Measurements from ENCODE around the gene IL1A.

The IL1A gene

DNA sequence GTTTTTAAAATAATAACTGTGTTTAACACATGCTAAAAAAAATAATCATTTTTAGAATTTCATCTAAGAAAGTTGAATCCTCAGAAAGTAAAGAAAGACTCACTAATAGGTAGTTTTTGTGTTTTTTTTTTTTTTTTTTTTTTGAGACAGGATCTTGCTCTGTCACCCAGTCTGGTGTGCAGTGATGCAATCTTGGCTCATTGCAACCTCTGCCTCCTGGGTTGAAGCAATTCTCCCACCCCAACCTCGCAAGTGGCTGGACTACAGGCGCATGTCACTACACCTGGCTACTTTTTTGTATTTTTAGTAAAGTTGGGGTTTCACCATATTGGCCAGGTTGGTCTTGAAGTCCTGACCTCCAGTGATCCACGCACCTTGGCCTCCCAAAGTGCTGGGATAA, 27.0 kb downstream of the IL1A start:
- DNase-seq = no peak

DNA sequence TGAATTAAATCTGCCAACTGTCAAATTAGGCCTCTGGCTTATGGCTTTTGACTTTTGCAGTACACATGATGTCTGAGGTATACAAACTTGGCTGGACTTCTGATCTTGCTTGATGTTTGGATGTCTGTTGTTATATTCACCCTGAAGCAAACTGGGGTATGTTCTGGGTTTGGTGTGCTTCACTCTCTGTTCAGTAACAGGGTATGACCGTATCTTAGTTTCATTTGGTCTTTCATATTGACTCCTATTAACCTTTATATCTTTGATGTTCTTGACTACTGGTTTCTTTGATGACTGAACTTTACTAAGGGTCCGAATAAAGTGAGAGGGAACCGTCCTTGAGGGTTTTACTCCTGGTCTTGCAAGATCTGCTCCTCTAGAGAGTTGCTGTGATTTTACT, 28.1 kb downstream of the IL1A start:
- DNase-seq = no peak

DNA sequence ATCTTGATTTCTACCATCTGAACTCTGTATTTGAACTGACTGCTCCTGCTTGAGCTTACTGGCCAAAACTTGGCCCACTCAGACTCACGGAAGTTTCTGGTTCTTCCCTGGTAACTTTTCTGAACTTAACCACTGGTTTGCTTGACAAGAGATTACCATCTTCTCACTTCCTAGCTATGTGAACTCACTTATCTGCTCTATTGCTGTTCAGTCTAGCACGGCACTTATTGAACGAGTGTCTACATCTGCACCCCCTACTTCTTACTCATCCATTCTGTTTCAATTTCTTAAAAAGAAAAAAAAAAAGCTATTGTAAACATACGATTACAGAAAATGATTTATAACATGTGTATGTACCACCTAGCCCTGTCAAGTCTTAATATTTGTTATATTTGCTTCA, 28.8 kb downstream of the IL1A start:
- no peak for DNase-seq

DNA sequence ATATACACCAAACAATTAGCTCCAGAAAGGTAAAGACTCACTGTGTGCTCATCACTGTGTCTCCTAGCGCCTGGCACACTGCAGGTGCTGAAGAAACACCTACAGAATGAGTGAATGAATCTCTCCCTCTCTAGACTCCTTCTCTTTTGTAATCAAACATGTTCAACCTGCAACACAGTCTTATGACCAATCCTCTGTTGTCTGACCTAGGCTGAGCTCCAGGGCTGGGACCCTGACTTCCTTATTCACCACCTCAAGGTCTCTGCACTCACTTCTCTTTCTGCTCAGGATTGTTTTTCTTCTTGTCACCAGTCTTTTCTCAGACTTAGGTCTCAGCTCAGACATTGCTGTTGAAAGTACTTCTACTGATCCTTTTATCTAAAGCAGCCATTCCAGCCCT, 29.7 kb downstream of the IL1A start:
- DNase-seq = no peak

DNA sequence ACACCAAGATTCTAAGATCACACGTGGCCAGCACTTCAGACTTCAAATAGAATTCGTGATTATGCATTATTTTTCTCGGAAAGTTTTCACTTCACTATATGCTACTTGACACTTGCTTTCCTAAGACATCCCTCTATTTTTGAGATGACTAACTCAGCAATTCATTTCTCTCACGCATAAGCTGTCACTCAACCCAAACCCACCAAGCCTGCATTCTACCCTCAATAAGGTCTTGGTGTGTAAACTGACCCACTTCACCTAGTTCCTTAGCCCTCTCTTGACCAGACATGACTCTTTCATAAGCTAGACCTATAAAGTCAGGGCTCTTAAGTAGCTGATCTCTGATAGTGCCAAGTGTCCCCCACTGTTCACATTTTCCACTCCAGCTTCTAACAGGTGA, 31.6 kb downstream of the IL1A start:
- no peak for DNase-seq

DNA sequence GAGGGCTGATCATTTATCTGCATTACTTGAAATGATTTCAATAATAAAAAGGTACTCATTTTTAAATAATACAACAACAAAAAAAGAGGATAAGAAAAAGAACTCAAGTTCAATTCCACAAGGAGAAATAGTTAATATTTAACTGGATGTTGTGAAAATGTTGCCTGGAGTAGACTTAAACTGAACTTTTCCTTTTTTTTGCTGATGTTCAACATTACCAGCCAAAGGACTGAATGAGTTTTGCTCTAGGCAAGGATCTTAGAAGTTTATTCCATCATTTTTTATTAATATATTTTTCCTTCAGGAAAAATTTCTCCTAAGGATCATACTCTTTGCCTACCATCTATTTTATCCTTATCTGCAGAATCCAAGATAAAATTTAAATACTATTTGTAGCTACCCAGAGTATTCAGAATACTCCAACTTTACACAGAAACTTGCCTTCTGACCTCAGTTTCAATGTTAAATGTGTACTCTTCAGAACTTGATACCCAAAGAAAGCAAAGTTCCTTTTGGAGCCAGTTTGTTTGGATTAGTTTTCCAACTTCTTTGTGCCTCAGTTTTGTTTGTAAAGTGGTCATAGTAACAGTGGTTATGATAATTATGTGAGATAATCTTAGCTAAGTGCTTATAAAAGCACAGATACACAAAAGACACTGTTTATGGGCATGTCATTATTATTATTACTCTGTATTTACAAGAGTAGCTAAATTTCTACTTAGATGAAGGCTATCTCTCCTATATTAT, 32.7 kb downstream of the IL1A start:
- no peak for DNase-seq

DNA sequence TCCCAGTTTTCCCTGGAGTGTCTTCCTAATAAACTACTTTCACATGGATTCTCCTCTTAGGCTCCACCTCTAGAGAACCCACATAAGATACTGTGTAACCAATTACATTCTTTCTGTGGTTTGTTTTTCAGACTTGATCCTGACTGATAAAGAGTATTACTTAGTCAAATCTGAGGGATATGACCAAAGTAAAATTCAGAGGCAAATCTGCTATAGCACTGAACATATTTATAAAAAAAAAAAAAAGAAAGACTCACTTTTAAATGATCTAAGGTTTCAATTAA, 33.8 kb downstream of the IL1A start:
- DNase-seq = no peak

DNA sequence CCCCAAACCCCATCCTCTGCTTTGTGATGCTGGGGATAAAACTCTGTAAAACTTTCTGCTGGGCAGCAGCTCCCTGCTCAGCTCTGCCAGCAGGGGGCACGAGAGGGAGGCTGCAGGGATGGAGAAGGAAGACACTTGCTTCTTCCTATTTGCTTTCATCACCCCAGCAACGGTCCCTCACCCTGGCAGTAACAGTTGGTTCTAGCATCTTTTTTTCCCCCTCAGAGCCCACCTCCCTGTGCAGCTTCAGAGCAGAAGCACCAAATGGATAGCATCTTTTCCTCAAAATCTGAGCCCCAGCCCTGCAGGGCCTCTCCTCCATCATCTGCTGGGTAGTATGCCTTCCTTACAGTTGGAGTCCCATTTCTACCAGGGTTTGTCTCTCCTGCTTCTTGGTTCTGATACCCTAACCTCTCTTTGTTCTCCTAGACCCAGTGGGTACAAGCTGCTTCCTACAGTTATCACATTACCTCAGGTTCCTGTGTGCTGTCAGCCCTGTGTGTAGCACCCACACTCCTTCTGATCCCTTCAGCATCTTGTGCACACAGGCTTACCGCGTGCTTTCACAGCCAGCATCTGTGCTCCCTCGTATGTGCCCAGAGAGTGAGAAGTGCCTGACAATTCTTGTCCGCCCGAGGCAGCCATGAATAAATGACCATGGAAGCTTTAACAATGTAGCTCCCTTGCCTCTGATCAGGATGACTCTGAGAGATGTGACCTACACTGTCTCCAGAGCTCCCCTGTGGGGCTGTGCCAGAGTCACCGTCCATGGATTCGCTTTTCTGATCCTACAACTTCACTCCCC, 34.3 kb downstream of the IL1A start:
- no peak for DNase-seq

DNA sequence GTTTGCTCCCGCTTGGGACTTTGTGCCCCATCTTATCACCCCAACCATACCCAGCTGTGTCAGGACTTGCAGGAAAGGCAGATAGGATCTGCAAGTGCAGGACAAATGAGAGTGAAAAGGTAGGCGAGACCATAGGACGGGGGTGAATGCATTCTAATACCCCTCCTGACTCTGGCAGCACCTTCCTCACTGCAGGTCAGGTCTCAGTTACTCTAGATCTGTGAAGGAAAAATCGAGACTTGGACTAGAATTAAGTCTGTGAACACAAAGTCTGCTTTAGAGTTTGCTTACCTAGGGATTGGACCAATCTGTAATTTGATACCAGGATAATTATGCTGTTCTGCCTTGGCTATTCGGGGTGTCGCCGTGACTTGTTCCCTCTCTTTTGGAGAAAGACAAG, 43.8 kb downstream of the IL1A start:
- DNase-seq = no peak

DNA sequence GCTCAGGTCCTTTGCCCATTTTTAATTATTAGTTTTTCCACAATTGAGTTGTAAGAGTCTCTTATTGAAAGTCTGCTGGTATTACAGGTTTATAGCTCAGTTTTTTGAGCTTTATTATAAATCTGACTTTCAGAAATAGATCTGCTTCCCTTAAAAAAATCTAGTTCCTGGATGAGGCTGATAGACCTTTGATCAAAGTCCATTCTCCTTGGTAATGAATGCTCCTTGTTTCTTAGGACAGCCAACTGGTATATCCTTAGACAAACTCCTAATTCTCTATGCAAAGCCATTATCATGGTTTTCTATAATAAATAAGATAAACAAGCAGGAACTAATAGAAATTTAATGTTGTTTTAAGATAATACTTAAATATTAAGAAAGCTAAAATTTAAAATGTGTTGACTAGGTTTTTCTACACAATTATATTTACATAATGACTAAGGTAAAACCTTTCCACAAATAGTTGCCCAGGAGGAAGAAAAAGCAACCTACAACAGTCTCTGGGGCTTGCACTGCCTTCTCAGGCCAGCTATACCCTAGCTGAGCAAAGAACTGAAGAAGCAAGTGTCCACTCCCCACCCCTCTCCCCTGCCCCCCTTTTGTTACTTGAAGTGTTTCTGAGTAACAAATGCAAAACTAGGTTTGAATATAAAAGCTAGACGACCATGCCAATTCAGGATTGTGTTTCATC, 46.6 kb downstream of the IL1A start:
- DNase-seq = no peak

DNA sequence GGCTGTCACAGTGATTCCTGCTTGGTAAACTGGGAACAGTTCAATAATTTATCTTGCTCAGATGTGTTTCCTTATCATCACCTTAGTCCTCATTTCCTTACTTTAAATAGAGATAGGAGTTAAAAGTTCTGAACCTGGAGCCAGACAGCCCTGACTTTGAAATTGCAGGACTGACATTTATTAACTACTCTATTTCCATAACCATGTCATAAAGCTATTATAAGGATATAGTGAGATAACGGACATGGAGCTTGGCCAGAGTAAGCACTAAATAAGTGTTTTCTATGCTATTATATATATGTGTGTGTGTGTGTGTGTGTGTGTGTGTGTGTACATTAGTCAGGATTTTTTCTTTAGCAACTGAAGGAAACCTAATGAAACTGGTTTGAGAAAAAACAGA, 50.4 kb downstream of the IL1A start:
- DNase-seq = no peak

DNA sequence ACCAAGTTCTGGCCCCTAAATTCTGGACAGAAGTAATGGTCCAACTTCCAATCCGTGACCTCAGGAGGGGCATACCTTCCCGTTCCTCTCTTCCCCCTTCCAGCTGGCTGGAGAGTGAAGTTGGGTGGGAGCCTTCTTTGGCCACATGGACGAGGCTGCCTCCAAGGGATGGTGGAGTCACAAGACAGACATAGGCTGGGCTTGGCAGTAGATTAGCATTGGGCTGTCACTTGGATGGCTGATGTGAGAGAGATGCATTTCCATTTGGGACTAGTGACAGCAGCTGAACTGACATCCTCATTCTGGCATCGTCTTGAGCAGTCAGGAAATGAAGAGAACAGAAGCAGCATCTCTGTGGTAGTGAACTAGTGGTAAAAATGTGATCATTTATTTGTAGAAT, 50.8 kb downstream of the IL1A start:
- no peak for DNase-seq

DNA sequence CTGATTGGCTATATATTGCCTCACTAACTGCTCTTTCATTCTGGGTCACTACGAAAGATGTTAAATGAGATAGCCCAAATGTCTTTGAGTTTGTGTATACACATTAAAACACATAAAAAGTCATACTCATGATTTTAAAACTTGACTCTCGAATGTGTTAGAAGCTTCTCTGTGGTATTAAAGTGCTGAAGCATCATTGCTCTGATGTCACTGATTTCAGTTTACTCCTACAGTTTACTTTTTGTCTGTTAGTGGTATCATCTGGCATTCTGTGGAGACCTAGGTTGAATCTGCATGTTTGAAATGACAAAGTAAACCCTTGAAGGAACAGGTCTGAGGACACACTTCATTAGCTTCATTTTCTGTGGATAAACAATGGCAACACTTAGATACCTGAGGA, 52.8 kb downstream of the IL1A start:
- DNase-seq = no peak

DNA sequence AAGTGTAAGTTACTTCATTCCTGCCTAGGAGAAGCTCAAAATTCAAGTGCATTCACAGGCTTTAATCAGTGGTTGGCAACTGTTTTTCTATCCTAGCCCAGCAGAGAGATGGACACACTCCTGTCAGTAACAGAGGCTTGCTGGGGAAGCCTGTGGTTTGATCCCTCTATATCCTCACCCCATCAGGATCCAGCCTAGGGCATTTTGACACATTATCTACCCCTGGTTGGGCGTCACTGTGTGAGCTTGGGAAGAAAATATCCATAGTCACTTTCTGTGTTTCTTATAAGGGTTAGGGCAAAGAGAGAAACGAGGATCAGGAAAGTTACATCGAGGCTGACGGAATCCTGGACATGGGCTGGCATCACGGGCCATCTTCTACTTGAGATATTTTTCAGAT, 53.5 kb downstream of the IL1A start:
- no peak for DNase-seq

DNA sequence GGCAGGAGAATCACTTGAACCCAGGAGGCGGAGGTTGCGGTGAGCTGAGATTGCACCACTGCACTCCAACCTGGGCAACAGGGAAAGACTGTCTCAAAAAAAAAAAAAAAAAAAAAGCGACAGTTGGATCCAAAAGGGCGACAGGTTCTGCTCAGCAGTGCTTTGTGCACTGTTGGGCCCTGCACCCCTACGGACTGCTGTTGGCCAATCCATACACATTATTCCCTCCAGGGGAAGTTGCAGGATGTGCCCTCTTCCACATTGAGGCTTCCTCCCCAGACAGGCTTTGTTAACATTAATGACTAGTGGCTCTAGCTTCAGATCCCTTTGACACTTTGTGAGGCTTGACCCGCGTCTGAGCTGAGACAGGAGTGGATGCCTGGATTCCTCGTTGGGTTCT, 54.1 kb downstream of the IL1A start:
- no peak for DNase-seq

DNA sequence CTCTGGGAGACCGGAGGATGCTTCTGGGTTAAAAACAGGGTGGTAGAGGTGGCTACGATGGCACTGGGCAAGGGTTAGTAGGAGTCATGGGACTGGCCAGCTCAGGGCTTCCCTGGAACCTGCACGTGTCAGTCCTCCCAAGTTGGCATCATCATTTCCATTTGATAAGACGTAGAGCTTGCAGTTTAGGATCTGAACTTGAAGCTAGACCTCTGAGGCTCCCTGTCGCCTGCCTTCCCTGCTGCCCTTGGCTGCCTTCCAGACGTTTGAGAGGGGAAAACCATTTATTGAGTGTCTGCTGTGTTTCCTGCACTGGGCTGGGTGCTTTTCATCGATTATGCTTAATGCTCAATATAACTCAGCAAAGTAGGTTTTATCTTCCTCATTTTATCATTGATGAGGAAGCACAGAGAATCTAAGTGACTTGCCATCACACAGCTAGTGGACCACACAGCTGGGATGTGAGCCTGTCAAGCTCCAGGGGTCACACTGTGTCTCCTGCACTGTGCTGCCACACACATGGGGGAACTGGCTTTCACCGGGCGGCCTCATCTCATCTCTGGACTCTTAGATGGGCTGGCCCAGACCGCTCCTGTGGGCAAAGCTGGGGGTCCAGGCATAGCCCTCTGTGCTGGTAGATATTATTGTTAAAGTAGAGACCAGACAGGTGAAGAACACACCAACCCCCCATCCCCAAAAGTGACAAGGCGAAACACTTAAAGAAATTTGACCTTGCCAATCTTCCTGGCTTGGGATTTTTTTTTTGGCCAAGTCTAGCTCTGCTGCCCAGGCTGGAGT, 55.7 kb downstream of the IL1A start:
- DNase-seq = no peak

DNA sequence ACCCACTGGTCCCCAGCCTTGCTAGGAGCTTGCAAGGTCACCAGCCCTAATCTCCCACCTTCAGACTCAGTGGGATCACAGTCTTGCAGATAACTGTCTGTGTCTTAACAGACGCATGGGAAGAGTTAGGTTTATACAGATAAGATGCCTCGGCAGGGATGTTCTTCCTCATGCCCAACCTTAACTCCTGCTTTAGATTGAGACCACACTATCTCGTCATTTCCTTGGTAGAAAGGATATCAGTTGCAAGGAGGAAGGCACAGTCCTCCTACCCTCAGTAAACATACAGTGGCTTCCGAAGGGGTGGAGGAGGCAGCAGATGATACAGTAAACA, 56.3 kb downstream of the IL1A start:
- DNase-seq = no peak

DNA sequence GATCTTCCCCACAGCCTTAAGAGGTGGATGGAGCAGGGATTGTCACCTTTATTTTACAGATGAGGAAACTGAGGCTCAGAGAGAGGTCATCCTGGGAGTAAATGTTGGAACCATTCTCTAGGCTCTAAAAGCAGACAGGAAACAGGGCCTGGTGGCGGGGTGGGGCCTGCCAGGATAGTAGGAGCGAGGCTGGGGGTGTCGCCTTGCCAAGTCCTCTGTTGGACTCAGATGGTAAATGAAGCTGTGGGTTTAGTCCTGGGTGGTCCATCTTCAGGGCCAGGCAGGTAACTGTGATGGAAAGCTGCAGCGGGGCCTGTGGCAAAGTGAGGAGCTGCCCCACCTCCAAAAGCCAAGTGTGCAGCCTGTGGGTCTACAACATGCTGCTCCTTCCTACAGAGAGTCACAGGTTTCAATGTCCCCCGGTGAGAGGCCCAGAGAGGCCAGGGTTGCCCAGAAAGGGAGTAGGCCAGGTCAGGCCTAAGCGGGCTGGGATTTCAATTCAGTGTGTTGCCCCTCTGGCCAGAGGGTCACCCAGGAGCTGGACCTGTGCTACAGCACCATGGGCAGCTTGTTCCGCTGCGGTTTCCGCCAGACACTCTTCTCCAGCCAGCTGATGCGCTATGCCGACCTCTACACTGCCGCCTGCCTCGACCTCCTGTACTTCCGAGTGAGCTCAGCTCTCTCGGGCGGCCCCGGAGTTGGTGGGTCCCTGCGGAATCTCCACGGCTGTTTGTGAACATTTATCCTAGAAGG, 56.8 kb downstream of the IL1A start:
- no peak for DNase-seq

DNA sequence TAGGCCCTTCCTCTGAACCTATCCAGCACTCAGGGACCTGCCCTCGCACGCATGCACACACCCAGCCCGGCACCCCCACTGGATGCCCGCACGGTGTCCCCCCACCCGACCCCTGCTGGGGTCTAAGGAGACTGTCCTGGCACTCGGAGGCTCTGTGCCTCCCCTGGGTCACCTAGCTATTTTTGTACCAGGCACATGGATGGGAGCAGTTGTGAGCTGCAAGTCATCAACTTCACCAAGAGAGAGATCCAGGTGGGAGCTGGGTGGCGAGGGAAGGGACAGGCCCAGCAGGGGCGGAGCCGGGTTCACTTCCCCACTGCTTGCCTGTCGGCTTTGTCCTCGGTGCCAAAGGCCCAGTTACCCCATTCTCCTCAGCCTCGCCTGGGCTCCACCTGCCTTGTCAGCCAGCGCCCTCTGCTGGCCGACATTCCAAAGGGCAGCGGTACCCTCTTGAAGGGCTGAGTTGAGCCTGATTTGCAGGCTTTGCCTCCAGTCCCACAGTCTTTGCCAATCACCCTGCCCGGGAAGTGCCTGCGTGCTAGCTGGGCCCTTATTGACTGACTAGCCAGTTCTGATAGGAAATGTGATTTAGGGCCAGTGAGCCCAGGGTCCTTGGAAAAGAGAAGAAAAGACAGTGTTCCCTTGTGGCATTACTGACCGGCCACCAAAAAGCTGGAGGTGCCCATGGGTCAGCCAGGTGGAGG, 57.7 kb downstream of the IL1A start:
- DNase-seq = peak; percentile 3

DNA sequence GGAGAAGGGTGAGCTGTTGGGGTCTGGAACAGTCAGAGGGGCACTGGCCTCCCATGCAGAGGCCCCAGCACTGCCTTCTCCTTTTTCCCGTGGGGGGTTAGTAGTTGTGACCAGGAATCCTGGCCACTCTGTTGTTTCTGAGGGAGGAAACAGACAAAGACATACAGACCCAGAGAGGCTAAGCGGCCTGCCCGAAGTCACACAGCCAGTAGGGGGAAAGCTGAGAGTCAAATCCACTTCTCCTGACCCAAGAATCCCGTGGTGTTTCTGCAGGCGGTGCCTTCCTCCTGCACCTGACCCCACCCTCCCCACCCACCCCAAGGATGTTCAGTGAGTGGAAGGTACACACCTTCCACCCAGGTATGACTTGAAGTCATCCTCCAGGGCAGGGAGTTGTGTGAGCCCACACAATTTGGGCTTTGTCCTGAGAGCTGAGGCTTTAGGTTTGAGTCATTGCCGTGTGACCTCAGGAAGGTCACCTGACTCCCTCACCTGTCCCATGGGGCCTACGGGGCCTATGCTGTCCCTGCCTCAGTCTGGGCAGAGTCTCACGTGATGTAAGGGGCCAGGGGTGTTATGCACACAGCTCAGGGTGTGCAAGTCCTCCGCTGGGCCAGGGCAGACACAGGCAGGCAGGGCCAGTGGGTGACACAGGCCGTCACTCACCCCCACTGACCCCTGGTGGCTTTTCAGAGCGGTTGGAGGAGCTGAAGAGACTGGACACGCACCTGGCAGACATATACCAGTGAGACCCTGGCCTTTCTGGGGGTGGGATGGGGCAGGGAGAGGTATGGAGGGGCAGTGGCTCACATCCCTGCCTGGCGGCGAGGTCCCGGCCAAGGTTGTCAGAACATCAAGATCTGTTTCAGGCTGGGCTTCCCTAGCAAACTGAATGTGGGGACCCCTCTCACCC, 58.5 kb downstream of the IL1A start:
- no peak for DNase-seq

All from NCI-H187 treated with DMSO at 0.1 percent for 48 hours (cell line).